ENCODE results near the gene HERC5. TPM values are rescaled to one million over a fixed set of nuclear protein-coding genes. Genes with fewer than 3 reads are reported as not detected.

HERC5 gene
- total RNA-seq, 1 donor from 2014 or later = 18.4 TPM

- DNase-seq = no peak
These were observed 74.6 kb downstream of the HERC5 start for GRCh38 chr4:88531549-88531948.

GRCh38 chr4:88533088-88533790 lies 76.3 kb downstream of the HERC5 start:
- Histone ChIP-seq H3K27ac (no peak overlapping the region), H3K27me3 (no peaks in the 10 kb centered on the region), H3K4me3 (no peak overlapping the region), H3K9me3 (no peaks in the 10 kb centered on the region), H3K36me3 (no peaks in the 10 kb centered on the region), H3K4me1 (no peaks in the 10 kb centered on the region)
- TF ChIP-seq CTCF (IDR thresholded peaks at IDR 0.05) = no peak
- ATAC-seq (no peak), DNase-seq (no peak)
- intact Hi-C loops (cut with DNase I) = loop anchor here (10.0 kb wide), 1 partner anchor 132 kb away; no protein-coding TSS in a partner anchor

More at GRCh38 chr4:88531549-88531948, 74.6 kb downstream of the HERC5 start:
- no peak for ATAC-seq
- no peak for TF ChIP-seq CTCF (IDR thresholded peaks at IDR 0.05)
- no peaks in the 10 kb centered on the region for H3K36me3 ChIP-seq
- no peaks in the 10 kb centered on the region for H3K4me1 ChIP-seq
- no peaks in the 10 kb centered on the region for H3K27me3 ChIP-seq
- intact Hi-C loops (cut with DNase I) = loop anchor here (10.0 kb wide), 1 partner anchor 133 kb away; no protein-coding TSS in a partner anchor
- no peak overlapping the region for H3K4me3 ChIP-seq
- H3K9me3 ChIP-seq = no peaks in the 10 kb centered on the region
- no peak overlapping the region for H3K27ac ChIP-seq

GRCh38 chr4:88533937-88534750 lies 77.2 kb downstream of the HERC5 start:
- TF ChIP-seq CTCF (IDR thresholded peaks at IDR 0.05) = no peak
- no peak for DNase-seq
- no peaks in the 10 kb centered on the region for H3K9me3 ChIP-seq
- no peaks in the 10 kb centered on the region for H3K27me3 ChIP-seq
- H3K27ac ChIP-seq = no peak overlapping the region
- no peak overlapping the region for H3K4me3 ChIP-seq
- H3K36me3 ChIP-seq = no peaks in the 10 kb centered on the region
- H3K4me1 ChIP-seq = no peaks in the 10 kb centered on the region
- ATAC-seq = no peak
- intact Hi-C loops (cut with DNase I) = loop anchor here (10.0 kb wide), 1 partner anchor 131 kb away; no protein-coding TSS in a partner anchor

GRCh38 chr4:88535090-88535755 lies 78.3 kb downstream of the HERC5 start:
- TF ChIP-seq CTCF (IDR thresholded peaks at IDR 0.05) = no peak
- H3K36me3 ChIP-seq = no peaks in the 10 kb centered on the region
- intact Hi-C loops (cut with DNase I) = loop anchor here (10.0 kb wide), 1 partner anchor 130 kb away; no protein-coding TSS in a partner anchor
- no peaks in the 10 kb centered on the region for H3K27me3 ChIP-seq
- no peaks in the 10 kb centered on the region for H3K4me1 ChIP-seq
- H3K9me3 ChIP-seq = no peaks in the 10 kb centered on the region
- no peak overlapping the region for H3K4me3 ChIP-seq
- no peak overlapping the region for H3K27ac ChIP-seq
- no peak for ATAC-seq
- DNase-seq = no peak

GRCh38 chr4:88537709-88538108 lies 80.8 kb downstream of the HERC5 start:
- TF ChIP-seq CTCF (IDR thresholded peaks at IDR 0.05) = no peak
- DNase-seq (no peak), ATAC-seq (no peak)
- intact Hi-C loops (cut with DNase I) = loop anchor here (10.0 kb wide), 1 partner anchor 127 kb away; no protein-coding TSS in a partner anchor
- no peaks in the 10 kb centered on the region for H3K27me3 ChIP-seq
- H3K4me3 ChIP-seq = no peak overlapping the region
- no peaks in the 10 kb centered on the region for H3K9me3 ChIP-seq
- no peak overlapping the region for H3K27ac ChIP-seq
- no peaks in the 10 kb centered on the region for H3K4me1 ChIP-seq
- no peaks in the 10 kb centered on the region for H3K36me3 ChIP-seq
